Mesodermal cell (in vitro differentiated cells): ENCODE results near the gene NAGPA.
"Not testable (repeated sequence)": the region's sequence is repeated elsewhere in the genome, so short reads cannot be mapped to it uniquely, and the experiment has no call there.

Source experiments
- H3K27ac ChIP-seq: 2 replicates; pipeline ENCODE4 v1.7.0; 2013; ENCODE audit warnings: mild to moderate bottlenecking, low read depth, low read length, moderate library complexity; ENCODE audit not compliant: severe bottlenecking
- H3K36me3 ChIP-seq: 2 replicates; pipeline ENCODE4 v1.7.1; 2013; ENCODE audit warnings: mild to moderate bottlenecking, low read length, moderate library complexity; ENCODE audit not compliant: control insufficient read depth, insufficient read depth
- H3K4me1 ChIP-seq: one replicate; pipeline ENCODE4 v1.7.1; 2013; ENCODE audit warnings: mild to moderate bottlenecking, low read length; ENCODE audit not compliant: insufficient read depth, control insufficient read depth, poor library complexity, severe bottlenecking
- H3K4me3 ChIP-seq: 2 replicates; pipeline ENCODE4 v1.7.0; 2013; ENCODE audit warnings: low read length, control low read depth, mild to moderate bottlenecking; ENCODE audit not compliant: insufficient read depth, poor library complexity, severe bottlenecking; ENCODE audit errors: extremely low read depth
- H3K9me3 ChIP-seq: 2 replicates; pipeline ENCODE4 v1.7.1; 2013; ENCODE audit warnings: mild to moderate bottlenecking, low read length, moderate library complexity; ENCODE audit not compliant: control insufficient read depth
- WGBS, 2 experiments: methylation state at CpG; one replicate each; pipeline ENCODE4 v1.1.5; 2013; ENCODE audit warnings: missing lambda C conversion rate in 2 of 2; ENCODE audit not compliant: insufficient coverage in 2 of 2; 5-methylcytosine and 5-hydroxymethylcytosine counted together

NAGPA gene

DNA sequence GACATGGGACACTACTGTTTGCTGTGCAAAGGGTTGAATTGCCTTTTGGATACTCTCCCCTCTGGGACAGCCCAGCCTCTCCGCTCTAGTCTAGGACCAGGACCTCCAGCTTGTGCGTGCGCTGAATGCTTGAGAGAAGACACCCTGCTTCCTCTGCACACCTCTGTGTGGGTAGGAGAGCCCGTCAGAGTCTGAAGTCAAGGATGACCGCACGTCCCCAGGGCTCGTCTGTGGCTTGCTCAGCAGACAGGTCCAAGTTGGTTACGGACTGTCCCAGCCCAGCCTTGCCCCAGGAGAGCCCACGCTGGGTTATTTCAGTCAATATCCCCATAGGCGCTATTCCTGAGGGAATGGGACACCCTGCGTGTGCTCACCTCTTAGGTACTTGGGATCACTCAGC lies 28.3 kb upstream of the NAGPA start:
- Histone ChIP-seq H3K27ac (no peak overlapping the region), H3K9me3 (no peaks in the 10 kb centered on the region), H3K4me1 (peaks cover 10% of the 10 kb centered on the region), H3K4me3 (no peak overlapping the region), H3K36me3 (no peaks in the 10 kb centered on the region)
- WGBS, 2 experiments = 95% methylated on average over 10 to 11 of the region's 11 CpGs

DNA sequence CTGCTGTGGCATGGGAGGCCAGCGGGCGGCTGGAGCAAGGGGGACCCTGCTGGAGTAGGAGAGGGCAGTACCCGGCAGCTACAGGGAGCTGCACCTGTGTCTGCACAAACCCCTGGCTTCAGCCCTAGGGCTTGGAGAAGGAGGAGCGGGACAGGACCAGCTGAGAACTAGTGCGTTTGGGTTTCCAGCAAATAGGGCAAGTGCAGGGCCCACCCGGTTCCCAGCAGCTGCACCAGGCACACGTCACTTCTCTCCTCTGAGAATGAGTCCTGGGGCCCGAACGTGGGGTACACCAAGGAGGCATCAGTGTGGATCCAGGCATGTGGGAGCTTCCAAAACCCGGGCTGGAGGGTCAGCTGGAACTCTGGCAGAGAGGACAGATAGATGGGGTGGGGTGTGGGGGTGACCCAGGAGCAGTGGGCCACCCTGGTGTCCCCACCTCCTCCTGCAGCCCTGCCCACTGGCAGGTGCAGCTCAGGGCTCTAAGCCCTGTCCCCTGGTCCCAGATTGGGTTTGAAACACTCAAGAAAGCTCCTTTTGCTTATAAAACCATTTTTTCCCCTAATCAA lies 26.4 kb upstream of the NAGPA start:
- Histone ChIP-seq H3K27ac (no peak overlapping the region), H3K4me3 (no peak overlapping the region), H3K4me1 (peaks cover 10% of the 10 kb centered on the region), H3K9me3 (no peaks in the 10 kb centered on the region), H3K36me3 (no peaks in the 10 kb centered on the region)
- 46 to 56% methylated on average over 8 to 9 of the region's 10 CpGs for WGBS, 2 experiments

DNA sequence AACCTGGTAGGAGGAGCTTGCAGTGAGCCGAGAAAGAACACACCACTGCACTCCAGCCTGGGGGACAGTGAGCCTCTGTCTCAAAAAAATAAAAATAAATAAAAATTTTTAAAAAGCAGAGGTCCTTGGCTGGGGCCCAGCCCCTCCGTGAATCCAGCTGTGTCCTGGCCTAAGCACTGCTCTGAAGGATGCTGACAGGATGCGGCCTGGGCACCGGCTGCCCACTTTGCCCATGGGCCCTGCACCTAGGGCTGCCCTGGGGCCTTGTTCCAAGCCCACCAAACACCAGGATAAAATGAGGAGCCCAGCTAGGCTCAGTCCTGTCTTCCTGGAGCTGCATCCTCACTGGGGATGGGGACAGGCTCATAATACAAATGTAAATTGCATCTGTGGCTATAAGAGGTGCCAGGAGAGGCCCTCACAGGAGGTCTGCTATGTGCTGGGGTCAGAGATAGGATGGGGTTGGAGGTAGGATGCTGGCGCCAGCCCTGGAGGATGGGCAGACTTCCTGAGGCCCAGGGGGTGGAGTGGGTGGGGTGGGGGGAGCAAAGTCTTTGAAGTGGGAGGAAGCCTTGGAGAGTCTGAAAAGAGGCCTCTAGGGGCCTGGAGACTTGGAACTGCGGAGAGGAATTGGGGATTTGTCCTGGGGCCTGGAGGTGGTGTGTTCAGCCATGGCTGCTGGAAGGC lies 25.8 kb upstream of the NAGPA start:
- WGBS, 2 experiments = 45 to 54% methylated on average over 5 of the region's 6 CpGs
- Histone ChIP-seq H3K4me1 (peaks cover 10% of the 10 kb centered on the region), H3K4me3 (no peak overlapping the region), H3K27ac (no peak overlapping the region), H3K36me3 (no peaks in the 10 kb centered on the region), H3K9me3 (no peaks in the 10 kb centered on the region)

DNA sequence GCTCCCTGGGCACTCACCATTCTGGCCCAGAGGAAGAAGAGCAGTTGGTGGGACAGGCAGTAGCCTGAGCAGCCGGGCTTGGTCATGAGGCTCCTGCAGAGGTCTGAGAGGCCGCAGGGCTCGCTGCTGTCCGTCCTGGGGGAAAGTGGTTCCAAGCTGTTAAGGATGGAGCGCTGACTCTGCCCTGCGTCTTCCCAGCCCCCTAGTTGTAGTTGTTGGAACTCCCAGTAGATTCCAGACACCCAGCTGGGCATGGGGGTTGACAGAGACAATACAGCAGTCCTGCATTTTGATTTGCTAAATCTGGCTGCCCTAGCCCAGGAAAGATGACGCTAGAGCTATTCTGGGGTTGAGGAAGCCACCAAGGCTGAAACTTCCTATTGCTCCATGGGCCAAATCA lies 24.7 kb upstream of the NAGPA start:
- Histone ChIP-seq H3K4me3 (no peak overlapping the region), H3K4me1 (peaks cover 10% of the 10 kb centered on the region), H3K27ac (no peak overlapping the region), H3K9me3 (no peaks in the 10 kb centered on the region), H3K36me3 (no peaks in the 10 kb centered on the region)
- WGBS, 2 experiments = 8 to 16% methylated on average over 5 to 6 of the region's 7 CpGs

DNA sequence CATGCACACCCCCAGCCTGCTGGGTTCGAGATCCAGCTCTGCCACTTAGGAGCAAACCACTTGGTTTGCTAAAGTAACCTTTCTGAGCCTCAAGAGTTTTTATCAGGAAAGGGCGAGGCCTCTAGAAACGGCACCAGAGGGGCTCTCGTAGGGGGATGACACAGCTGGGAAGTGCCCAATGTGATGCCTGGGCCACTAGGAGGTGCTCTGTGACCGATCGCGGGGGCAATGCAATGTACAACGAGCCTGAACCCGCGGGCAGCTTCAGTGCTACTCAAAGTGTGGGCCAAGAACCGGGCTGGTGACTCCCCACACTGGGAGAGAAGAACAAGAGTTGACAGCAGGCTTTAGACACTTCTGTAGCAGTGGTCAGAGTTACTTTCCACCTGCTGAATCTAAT lies 22.6 kb upstream of the NAGPA start:
- peaks cover 10% of the 10 kb centered on the region for H3K4me1 ChIP-seq
- H3K4me3 ChIP-seq = no peak overlapping the region
- H3K27ac ChIP-seq = no peak overlapping the region
- no peaks in the 10 kb centered on the region for H3K9me3 ChIP-seq
- 20 to 21% methylated on average over 11 of the region's 11 CpGs for WGBS, 2 experiments
- H3K36me3 ChIP-seq = no peaks in the 10 kb centered on the region

DNA sequence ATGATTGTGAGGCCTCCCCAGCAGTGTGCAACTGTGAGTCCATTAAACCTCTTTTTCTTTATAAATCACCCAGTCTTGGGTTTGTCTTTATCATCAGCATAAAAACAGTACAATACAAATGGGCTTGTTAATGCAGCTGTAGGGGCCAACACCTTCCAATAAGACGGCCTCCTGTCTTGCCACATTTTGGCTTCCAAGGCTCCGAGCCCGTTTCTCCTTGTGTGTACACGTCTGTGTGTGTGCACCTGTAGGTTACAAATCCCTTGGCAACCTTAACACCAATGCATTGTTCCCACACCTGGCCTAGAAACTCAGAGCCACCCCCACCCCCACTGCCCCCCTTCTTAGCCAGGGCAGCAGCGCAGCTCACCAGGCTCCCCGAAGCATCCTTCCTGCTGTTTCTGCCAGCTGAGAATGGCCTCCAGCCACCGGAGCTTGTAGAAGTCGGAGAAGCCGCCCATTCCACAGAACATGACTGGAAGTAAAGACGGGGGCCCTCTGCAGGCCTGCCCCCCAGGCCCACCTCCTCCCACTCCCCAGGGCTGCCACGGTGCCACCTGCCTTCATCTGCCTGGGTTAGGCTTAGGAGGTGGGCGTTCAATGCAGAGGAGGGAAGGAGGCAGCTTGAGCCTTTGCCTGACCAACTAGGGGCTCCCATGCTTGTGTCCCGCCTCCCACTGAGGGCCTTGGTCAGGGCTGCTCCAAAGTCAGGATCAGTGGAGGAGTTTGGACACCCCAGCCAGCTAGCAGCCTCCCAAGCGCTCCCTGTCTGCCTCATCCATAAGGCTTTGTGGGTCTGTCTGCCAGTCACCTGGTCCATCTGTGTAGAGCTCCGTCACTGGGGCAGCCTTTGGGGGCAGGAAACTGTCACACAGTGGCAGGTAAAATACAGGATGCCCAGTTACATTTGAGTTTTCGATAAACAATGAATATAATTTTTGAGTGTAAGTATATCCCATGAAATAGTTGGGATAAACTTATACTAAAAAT lies 21.4 kb upstream of the NAGPA start:
- Histone ChIP-seq H3K4me3 (no peak overlapping the region), H3K36me3 (no peaks in the 10 kb centered on the region), H3K27ac (no peak overlapping the region), H3K4me1 (peaks cover 10% of the 10 kb centered on the region), H3K9me3 (no peaks in the 10 kb centered on the region)
- WGBS, 2 experiments = 88 to 91% methylated on average over 12 of the region's 16 CpGs

DNA sequence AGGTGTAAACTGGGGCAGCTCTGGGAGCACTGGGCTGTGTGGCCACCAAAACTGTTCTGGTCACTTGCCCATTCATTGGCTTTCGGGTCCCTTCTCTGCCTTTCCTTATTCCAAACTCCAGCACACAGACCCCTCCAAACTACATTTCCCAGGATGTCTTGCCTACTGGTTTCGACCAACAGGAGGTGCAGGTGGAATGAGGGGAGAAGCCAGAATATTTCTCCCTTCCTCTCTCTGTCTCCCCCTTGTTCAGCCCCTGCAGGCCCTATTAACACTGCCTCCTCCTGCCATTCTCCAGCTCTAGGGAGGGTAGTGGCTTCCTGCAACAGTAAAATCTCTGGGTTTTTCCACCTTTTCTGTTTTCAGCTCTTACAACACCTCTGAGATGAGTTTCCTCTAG lies 13.2 kb upstream of the NAGPA start:
- WGBS, 2 experiments = 60% methylated on average over 1 of the region's 2 CpGs; no CpG with 5 or more reads in 1 of the 2 experiments
- no peak overlapping the region for H3K4me3 ChIP-seq

DNA sequence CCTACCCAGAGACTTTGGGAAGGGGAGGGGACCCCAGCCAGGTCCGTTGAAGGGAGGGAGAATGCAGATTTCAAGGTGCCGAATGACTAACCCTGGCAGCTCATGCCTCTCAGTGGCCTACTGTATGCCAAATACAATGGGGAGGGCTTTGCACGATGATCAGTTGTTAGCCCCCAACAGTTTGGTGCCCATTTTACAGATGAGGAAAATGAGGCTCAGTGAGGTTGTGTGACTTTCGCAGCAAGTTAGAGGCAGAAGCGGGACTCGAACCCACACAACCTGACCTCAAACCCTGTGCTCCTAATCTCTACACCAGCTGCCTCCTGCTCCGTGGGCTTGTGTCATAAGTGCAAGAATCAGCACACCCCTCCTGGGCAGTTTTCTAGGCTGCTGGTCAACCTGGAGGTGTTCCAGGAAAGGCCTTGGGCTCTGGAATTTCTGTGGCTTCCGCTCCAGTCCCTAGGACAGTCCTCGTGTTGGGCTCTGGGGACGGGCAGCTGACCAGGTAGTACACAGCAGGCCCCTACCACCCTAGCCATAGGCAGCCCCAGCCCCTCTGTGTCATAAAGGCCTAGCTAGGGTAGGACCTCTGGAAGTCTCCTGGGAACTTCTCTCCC lies 11.9 kb upstream of the NAGPA start:
- 92 to 94% methylated on average over 7 to 10 of the region's 10 CpGs for WGBS, 2 experiments
- H3K36me3 ChIP-seq = no peaks in the 10 kb centered on the region
- H3K4me3 ChIP-seq = no peak overlapping the region
- no peak overlapping the region for H3K27ac ChIP-seq
- peaks cover 20% of the 10 kb centered on the region for H3K4me1 ChIP-seq
- H3K9me3 ChIP-seq = no peaks in the 10 kb centered on the region

More for the DNA sequence above, 13.2 kb upstream of the NAGPA start:
- Histone ChIP-seq H3K4me1 (peaks cover 11% of the 10 kb centered on the region), H3K9me3 (no peaks in the 10 kb centered on the region), H3K27ac (no peak overlapping the region), H3K36me3 (no peaks in the 10 kb centered on the region)

- peaks cover 26% of the 10 kb centered on the region for H3K4me1 ChIP-seq
- H3K4me3 ChIP-seq, H3K36me3 ChIP-seq, H3K27ac ChIP-seq, H3K9me3 ChIP-seq: not testable (repeated sequence)
- WGBS, 2 experiments = 93 to 95% methylated on average over 9 of the region's 11 CpGs
Measured at GRCh38 chr16:5044581-5044980, 10.8 kb upstream of the NAGPA start.

DNA sequence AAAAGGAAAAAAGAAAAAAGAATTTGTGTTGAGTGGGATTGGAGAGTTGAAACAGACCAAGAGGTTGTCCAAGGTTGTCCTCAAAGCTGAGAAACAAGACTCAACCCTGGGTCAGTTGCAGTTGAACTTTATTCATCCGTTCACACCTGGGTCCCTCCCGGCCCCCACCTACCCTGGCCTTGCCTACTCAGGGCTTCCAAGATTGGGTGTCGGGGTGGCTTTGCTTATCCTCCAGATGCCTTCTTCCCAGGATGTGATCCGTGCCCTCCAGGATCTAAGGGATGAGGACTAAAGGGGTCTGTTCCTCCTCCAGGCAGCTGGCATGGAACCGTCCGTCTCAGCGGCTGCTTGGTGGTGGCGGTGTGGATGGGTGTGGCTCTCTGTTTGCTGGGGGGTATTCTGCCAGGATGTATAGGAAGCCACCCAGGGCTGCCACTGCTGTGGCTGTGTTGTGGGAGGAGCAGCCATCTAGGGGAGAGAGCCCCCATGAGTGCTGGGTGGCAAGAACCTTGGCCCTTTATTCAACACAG lies 10.3 kb upstream of the NAGPA start:
- Histone ChIP-seq H3K36me3 (no peaks in the 10 kb centered on the region), H3K27ac (no peak overlapping the region), H3K4me3 (no peak overlapping the region), H3K9me3 (no peaks in the 10 kb centered on the region), H3K4me1 (peaks cover 26% of the 10 kb centered on the region)
- WGBS, 2 experiments = 93 to 94% methylated on average over 8 of the region's 8 CpGs
